ENCODE measurements around the gene SLC35D3.
A peak's percentile ranks its signal among the peaks of the same experiment; 100 is the strongest.
"Not testable (repeated sequence)": the region's sequence is repeated elsewhere in the genome, so short reads cannot be mapped to it uniquely, and the experiment has no call there.

The SLC35D3 gene

DNA sequence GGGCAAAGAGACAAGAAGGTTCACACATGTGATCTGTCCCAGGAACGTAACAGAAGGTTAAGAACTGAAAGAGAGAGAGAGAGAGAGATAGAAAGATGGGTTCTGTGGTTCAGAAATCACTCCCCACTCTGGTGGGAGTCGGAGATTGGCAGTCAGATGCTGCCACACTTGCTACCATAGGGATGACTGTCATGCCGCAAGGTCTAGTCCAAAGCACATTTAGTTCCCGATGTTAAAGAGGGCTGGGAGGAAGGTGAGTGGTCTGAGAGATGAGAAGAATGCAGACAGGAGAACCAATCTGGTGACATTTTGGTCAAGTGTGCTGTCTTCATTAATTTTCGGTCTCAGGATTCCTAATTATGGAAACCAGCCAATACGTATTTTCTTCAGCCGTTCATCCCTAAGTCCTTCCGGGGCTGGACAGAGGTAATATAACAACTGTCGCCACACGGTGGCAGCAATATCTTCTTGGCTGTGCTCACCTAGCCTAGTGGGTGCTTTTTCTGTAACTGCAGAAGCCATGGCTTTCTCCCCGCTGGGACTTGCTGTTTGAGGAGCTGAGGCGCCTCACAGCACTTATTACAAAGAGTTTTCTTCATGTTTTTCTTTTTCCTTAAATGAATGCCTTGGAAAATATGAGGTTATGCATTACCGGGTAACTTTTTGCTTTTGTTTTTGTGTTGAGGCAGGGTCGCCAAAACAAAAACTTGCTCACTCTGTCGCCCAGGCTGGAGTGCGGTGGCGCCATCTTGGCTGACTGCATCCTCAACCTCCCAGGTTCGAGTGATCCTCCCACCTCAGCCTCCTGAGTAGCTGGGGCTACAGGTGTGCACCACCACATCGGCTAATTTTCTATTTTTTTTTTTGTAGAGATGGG, 46.0 kb downstream of the SLC35D3 start:
- peak; percentile 45 for DNase-seq

DNA sequence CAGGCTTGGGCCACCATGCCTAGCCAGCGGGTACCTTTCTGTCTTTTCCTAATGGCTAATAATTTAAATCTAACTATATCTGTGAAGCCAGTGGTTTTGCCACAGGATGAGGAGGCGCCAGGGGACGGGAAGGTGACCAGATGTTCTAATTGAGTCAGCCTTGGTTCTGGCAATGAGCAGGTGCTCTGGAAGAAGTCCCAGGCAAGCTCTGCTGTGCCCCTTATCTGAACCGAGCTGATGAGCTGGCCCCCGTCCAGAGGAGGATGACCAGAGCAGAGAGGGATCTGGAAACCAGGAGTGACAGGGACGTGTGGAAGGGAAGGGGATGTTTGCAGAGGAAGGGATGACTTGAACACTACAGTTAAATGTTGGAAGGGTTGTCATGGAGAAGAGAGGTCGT, 46.7 kb downstream of the SLC35D3 start:
- DNase-seq, result no peak

- DNase-seq, result no peak
Measured at GRCh38 chr6:136969433-136969832, 47.3 kb downstream of the SLC35D3 start.

DNA sequence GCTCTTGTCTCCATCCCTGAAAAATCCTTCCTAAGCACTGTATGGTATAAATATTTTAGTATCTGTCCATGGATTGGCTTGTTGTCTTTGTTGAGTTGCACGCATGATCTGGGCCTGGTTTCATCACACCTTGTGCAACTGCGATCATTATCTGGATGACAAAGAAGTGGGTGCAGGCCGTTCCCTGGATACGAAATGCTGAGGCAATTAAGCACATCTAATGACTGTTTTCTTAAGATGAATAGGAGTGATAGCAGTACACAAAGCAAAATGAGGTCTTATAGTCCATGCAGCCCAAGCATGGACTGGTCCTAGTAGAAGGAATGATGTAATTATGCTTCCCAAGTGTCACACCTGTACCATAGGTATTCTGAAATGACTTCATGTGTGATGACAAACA, 47.8 kb downstream of the SLC35D3 start:
- DNase-seq, result no peak

DNA sequence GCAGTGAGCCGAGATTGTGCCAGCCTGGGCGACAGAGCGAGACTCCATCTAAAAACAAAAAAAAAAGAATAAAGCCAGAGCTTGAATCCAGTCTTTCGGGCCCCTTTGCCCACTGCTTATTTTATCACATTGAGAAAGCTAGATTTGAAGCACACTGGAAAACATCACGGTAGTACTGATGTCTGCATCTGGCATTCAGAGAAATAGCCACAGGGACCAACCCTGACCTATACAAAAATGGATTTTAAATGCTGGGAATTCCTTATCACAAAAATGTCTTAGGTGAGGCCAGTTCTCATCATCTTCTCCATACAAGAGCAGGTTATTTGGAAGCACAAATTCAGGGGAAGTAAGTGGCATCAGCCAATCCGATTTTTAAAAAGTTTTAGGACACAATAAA, 49.5 kb downstream of the SLC35D3 start:
- DNase-seq, result no peak

GRCh38 chr6:136973781-136974180, 51.7 kb downstream of the SLC35D3 start:
- not testable (repeated sequence) for DNase-seq

Measured in T-helper 9 cell (primary cell).